NOMO-1 treated with DMSO at 0.1 percent for 48 hours (cell line): ENCODE measurements around the gene GTF3C1.

Experiments used
- DNase-seq: peaks from one replicate; lab custom pipeline; 2025; ENCODE audit not compliant: unreplicated experiment; lab: John Stamatoyannopoulos, UW

GTF3C1 gene

GRCh38 chr16:27489906-27490305, 59.8 kb downstream of the GTF3C1 start:
- DNase-seq = no peak

- no peak for DNase-seq
Measured at GRCh38 chr16:27489421-27489820, 60.3 kb downstream of the GTF3C1 start.

GRCh38 chr16:27486760-27487159, 63.0 kb downstream of the GTF3C1 start:
- DNase-seq = no peak

GRCh38 chr16:27486344-27486743, 63.4 kb downstream of the GTF3C1 start:
- no peak for DNase-seq

GRCh38 chr16:27485811-27486210, 63.9 kb downstream of the GTF3C1 start:
- no peak for DNase-seq

GRCh38 chr16:27485126-27485525, 64.6 kb downstream of the GTF3C1 start:
- no peak for DNase-seq

- DNase-seq = no peak
Measured at GRCh38 chr16:27483624-27484023, 66.1 kb downstream of the GTF3C1 start.

GRCh38 chr16:27483088-27483437, 66.7 kb downstream of the GTF3C1 start:
- DNase-seq = no peak

- no peak for DNase-seq
Measured at GRCh38 chr16:27482397-27483087, 67.2 kb downstream of the GTF3C1 start.

- no peak for DNase-seq
Measured at GRCh38 chr16:27481282-27481934, 68.3 kb downstream of the GTF3C1 start.

GRCh38 chr16:27480761-27481160, 69.0 kb downstream of the GTF3C1 start:
- no peak for DNase-seq

GRCh38 chr16:27476240-27476639, 73.5 kb downstream of the GTF3C1 start:
- no peak for DNase-seq

GRCh38 chr16:27475561-27475960, 74.2 kb downstream of the GTF3C1 start:
- DNase-seq = no peak

GRCh38 chr16:27474921-27475320, 74.8 kb downstream of the GTF3C1 start:
- no peak for DNase-seq

- DNase-seq = no peak
Measured at GRCh38 chr16:27474041-27474440, 75.7 kb downstream of the GTF3C1 start.

GRCh38 chr16:27473101-27473900, 76.4 kb downstream of the GTF3C1 start:
- no peak for DNase-seq

- DNase-seq = no peak
Measured at GRCh38 chr16:27472091-27473020, 77.4 kb downstream of the GTF3C1 start.

GRCh38 chr16:27471661-27472060, 78.1 kb downstream of the GTF3C1 start:
- no peak for DNase-seq

- DNase-seq = no peak
Measured at GRCh38 chr16:27470567-27471431, 78.9 kb downstream of the GTF3C1 start.

GRCh38 chr16:27468941-27469531, 80.7 kb downstream of the GTF3C1 start:
- no peak for DNase-seq
